SK-N-SH (cell line): ENCODE measurements around the gene RASAL3. TPM values are rescaled to one million over a fixed set of nuclear protein-coding genes. Genes with fewer than 3 reads are reported as not detected.

ENCODE experiments used
- CTCF ChIA-PET: fragments of 300-600, 350-600 bp; formaldehyde crosslinking; extraction: SDS; loops from one replicate; lab custom pipeline; 2021; lab: Yijun Ruan, JAX
- POLR2A ChIA-PET: fragments of 350-600 bp; sonication (Branson Sonifier 250); formaldehyde crosslinking; extraction: SDS; loops from one replicate; lab custom pipeline; 2020; ENCODE audit warnings: antibody characterized with exemption, inconsistent platforms; lab: Yijun Ruan, JAX
- DNase-seq: peaks from one replicate; pipeline ENCODE4 v3.0.0; 2012
- H2AFZ ChIP-seq: fragments of 200-600 bp; sonication (generic); 2 replicates; pipeline ENCODE4 v1.8.1; 2016; ENCODE audit warnings: antibody characterized with exemption, mild to moderate bottlenecking, low read depth
- H3F3A ChIP-seq: fragments of 200-600 bp; sonication (generic); replicated peaks from 2 replicates; pipeline ENCODE3; 2016; ENCODE audit warnings: antibody characterized with exemption, mild to moderate bottlenecking; ENCODE audit not compliant: insufficient read depth
- H3K27ac ChIP-seq, 2 experiments: fragments of 200-500 bp in 1 of 2; fragments of 200-600 bp in 1 of 2; sonication (Bioruptor generic) in 1 of 2; sonication (generic), shearing (Covaris generic) in 1 of 2; 2 replicates each; pipeline versions ENCODE4 v1.5.1 to v1.6.1; 2014 to 2016; ENCODE audit warnings: low read depth in 2 of 2, inconsistent platforms in 1 of 2, low read length in 1 of 2, mild to moderate bottlenecking in 1 of 2, mixed read lengths in 1 of 2
- H3K27me3 ChIP-seq: fragments of 200-600 bp; sonication (generic), shearing (Covaris generic); 2 replicates; pipeline ENCODE4 v1.6.1; 2016; ENCODE audit warnings: mixed run types; ENCODE audit not compliant: insufficient read depth
- H3K36me3 ChIP-seq, 2 experiments: fragments of 200-500 bp in 1 of 2; fragments of 200-600 bp in 1 of 2; sonication (Bioruptor generic) in 1 of 2; sonication (generic) in 1 of 2; replicated peaks in 1 of 2; 2 replicates each; pipeline versions ENCODE3 to v1.5.1; 2014 to 2016; ENCODE audit warnings: low read length in 1 of 2, mild to moderate bottlenecking in 1 of 2; ENCODE audit not compliant: insufficient read depth in 2 of 2, control insufficient read depth in 1 of 2
- H3K4me1 ChIP-seq, 2 experiments: fragments of 200-500 bp in 1 of 2; fragments of 200-600 bp in 1 of 2; sonication (Bioruptor generic) in 1 of 2; sonication (generic), shearing (Covaris generic) in 1 of 2; 2 replicates each; pipeline versions ENCODE4 v1.5.1 to v1.6.1; 2014 to 2016; ENCODE audit warnings: low read depth in 1 of 2, low read length in 1 of 2, mixed run types in 1 of 2; ENCODE audit not compliant: insufficient read depth in 2 of 2, control insufficient read depth in 1 of 2
- H3K4me2 ChIP-seq: fragments of 200-600 bp; sonication (generic), shearing (Covaris generic); 2 replicates; pipeline ENCODE4 v1.6.1; 2017; ENCODE audit warnings: mixed run types
- H3K4me3 ChIP-seq, 2 experiments: fragments of 200-500 bp in 1 of 2; fragments of 200-600 bp in 1 of 2; sonication (Bioruptor generic) in 1 of 2; sonication (generic), shearing (Covaris generic) in 1 of 2; 2 replicates each; pipeline versions ENCODE4 v1.5.1 to v1.8.1; 2014 to 2016; ENCODE audit warnings: low read depth in 2 of 2, inconsistent platforms in 1 of 2, low read length in 1 of 2, mild to moderate bottlenecking in 1 of 2, mixed read lengths in 1 of 2, moderate library complexity in 1 of 2
- H3K79me2 ChIP-seq: fragments of 200-600 bp; sonication (generic); 2 replicates; pipeline ENCODE4 v1.8.1; 2017; ENCODE audit warnings: mild to moderate bottlenecking; ENCODE audit not compliant: insufficient read depth
- H3K9ac ChIP-seq: fragments of 200-600 bp; sonication (generic); 2 replicates; pipeline ENCODE4 v1.6.1; 2017; ENCODE audit warnings: mixed run types
- H3K9me2 ChIP-seq: fragments of 200-600 bp; sonication (generic); 2 replicates; pipeline ENCODE4 v1.6.1; 2017; ENCODE audit warnings: mixed run types
- H3K9me3 ChIP-seq: fragments of 200-600 bp; sonication (generic); 2 replicates; pipeline ENCODE4 v1.6.1; 2017; ENCODE audit warnings: mixed run types, mild to moderate bottlenecking, moderate library complexity
- H4K20me1 ChIP-seq: fragments of 200-600 bp; sonication (generic); 2 replicates; pipeline ENCODE4 v1.6.1; 2017; ENCODE audit warnings: mild to moderate bottlenecking, mixed run types; ENCODE audit not compliant: insufficient read depth
- CHD2 ChIP-seq: fragments of 150-350 bp; IDR thresholded peaks from 2 replicates; pipeline ENCODE4 v1.6.1; 2018; ENCODE audit warnings: low read length; ENCODE audit not compliant: partially characterized antibody
- ELF1 ChIP-seq: IDR thresholded peaks from 2 replicates; pipeline ENCODE4 v1.4.0; 2012
- EZH2phosphoT487 ChIP-seq: fragments of 200-600 bp; sonication (generic); IDR thresholded peaks from 2 replicates; pipeline ENCODE4 v1.6.1; 2017; ENCODE audit warnings: low read depth, mixed run types, mild to moderate bottlenecking, antibody characterized with exemption, moderate library complexity, borderline replicate concordance
- FOSL2 ChIP-seq: IDR thresholded peaks from 2 replicates; pipeline ENCODE4 v1.4.0; 2012; ENCODE audit warnings: low read depth, mild to moderate bottlenecking, moderate library complexity, borderline replicate concordance
- FOXJ3 ChIP-seq: sonication (generic); formaldehyde crosslinking; IDR thresholded peaks from 2 replicates; pipeline ENCODE4 v1.5.1; 2020; ENCODE audit warnings: mild to moderate bottlenecking, missing genetic modification reagents
- GATA2 ChIP-seq: sonication (generic); formaldehyde crosslinking; IDR thresholded peaks from 2 replicates; pipeline ENCODE4 v1.5.0; 2020; ENCODE audit warnings: mild to moderate bottlenecking, missing genetic modification reagents
- IRF3 ChIP-seq: fragments of 150-350 bp; IDR thresholded peaks from 2 replicates; pipeline ENCODE4 v1.6.1; 2016; ENCODE audit warnings: mild to moderate bottlenecking, low read depth, low read length
- MAX ChIP-seq: IDR thresholded peaks from 2 replicates; pipeline ENCODE4 v1.4.0; 2012; ENCODE audit warnings: low read depth
- RAD21 ChIP-seq: IDR thresholded peaks from 2 replicates; pipeline ENCODE4 v1.6.1; 2012; ENCODE audit warnings: mild to moderate bottlenecking, low read length
- RCOR1 ChIP-seq: fragments of 150-350 bp; IDR thresholded peaks from 2 replicates; pipeline ENCODE4 v1.6.1; 2017; ENCODE audit warnings: antibody characterized with exemption, low read length
- RFX5 ChIP-seq: IDR thresholded peaks from 2 replicates; pipeline ENCODE4 v1.6.1; 2012; ENCODE audit warnings: mild to moderate bottlenecking, improper control_type of control experiment, low read length
- RXRA ChIP-seq: IDR thresholded peaks from 2 replicates; pipeline ENCODE4 v1.4.0; 2012; ENCODE audit warnings: low read depth, mild to moderate bottlenecking, borderline replicate concordance
- SIN3A ChIP-seq: IDR thresholded peaks from 2 replicates; pipeline ENCODE4 v1.6.1; 2012; ENCODE audit warnings: low read depth, mild to moderate bottlenecking, low read length, moderate library complexity, borderline replicate concordance
- TAF1 ChIP-seq: IDR thresholded peaks from 2 replicates; pipeline ENCODE4 v1.6.1; 2012; ENCODE audit warnings: low read depth, mild to moderate bottlenecking, low read length, moderate library complexity, borderline replicate concordance
- TCF12 ChIP-seq: IDR thresholded peaks from 2 replicates; pipeline ENCODE4 v1.4.0; 2012
- USF1 ChIP-seq: IDR thresholded peaks from 2 replicates; pipeline ENCODE4 v1.4.0; 2012; ENCODE audit warnings: low read depth, borderline replicate concordance
- YY1 ChIP-seq: IDR thresholded peaks from 2 replicates; pipeline ENCODE4 v1.4.0; 2012; ENCODE audit warnings: low read depth, mild to moderate bottlenecking
- WGBS: methylation state at CpG from one replicate; pipeline ENCODE4 v1.1.6; 2017; ENCODE audit warnings: low lambda C conversion rate; 5-methylcytosine and 5-hydroxymethylcytosine counted together
- polyA plus RNA-seq, 3 experiments: library from polyadenylated mRNA; depleted of rRNA; stranded (reverse); fragments of >200 nt; gene quantifications; 2 replicates each; pipeline ENCODE4 v1.2.3, GENCODE V29; 2012
- TF ChIP-seq, protein P1 (sequence below): IDR thresholded peaks from 2 replicates; pipeline ENCODE4; 2012
- TF ChIP-seq, protein P2 (sequence below): fragments of 150-350 bp; IDR thresholded peaks from 2 replicates; pipeline ENCODE4 v1.6.1; 2017; ENCODE audit warnings: antibody characterized with exemption, low read length, low read depth, borderline replicate concordance

Gene RASAL3
- polyA plus RNA-seq, 1 of the 3 experiments (the other 2 are of a cell fraction), result 0.02 TPM

GRCh38 chr19:15438577-15438976, 25.8 kb downstream of the RASAL3 start:
- Histone ChIP-seq H3K27ac (no peak overlapping the region), H4K20me1 (no peaks in the 10 kb centered on the region), H3K9me2 (no peaks in the 10 kb centered on the region), H3F3A (no peaks in the 10 kb centered on the region), H3K4me3 (no peak overlapping the region), H3K9me3 (no peaks in the 10 kb centered on the region), H2AFZ (no peak overlapping the region), H3K4me2 (no peak overlapping the region), H3K4me1 (peaks cover 0 to 1% of the 10 kb centered on the region in 2 experiments; a peak in 1 of 4 replicates), H3K27me3 (no peaks in the 10 kb centered on the region), H3K36me3 (no peaks in the 10 kb centered on the region), H3K9ac (no peak overlapping the region), H3K79me2 (no peaks in the 10 kb centered on the region)
- ChIA-PET CTCF (interaction anchor here (1.2 kb wide), 2 partner anchors 10 to 347 kb away, joined by 3 to 5 read pairs; no protein-coding TSS in a partner anchor), POLR2A (interaction anchor here (0.6 kb wide), 1 partner anchor 51 kb away, joined by 3 read pairs; no protein-coding TSS in a partner anchor)
- no peak for DNase-seq
- no peak for TF ChIP-seq FOXJ3 (CRISPR knock-in tag)
- TF ChIP-seq YY1, result no peak
- TF ChIP-seq IRF3, result no peak
- TF ChIP-seq CHD2, result no peak
- TF ChIP-seq TAF1, result no peak
- TF ChIP-seq MAX, result no peak
- no peak for TF ChIP-seq RFX5
- TF ChIP-seq EZH2phosphoT487, result no peak
- TF ChIP-seq, protein P1, sequence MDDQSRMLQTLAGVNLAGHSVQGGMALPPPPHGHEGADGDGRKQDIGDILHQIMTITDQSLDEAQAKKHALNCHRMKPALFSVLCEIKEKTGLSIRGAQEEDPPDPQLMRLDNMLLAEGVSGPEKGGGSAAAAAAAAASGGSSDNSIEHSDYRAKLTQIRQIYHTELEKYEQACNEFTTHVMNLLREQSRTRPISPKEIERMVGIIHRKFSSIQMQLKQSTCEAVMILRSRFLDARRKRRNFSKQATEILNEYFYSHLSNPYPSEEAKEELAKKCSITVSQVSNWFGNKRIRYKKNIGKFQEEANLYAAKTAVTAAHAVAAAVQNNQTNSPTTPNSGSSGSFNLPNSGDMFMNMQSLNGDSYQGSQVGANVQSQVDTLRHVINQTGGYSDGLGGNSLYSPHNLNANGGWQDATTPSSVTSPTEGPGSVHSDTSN, result no peak
- no peak for TF ChIP-seq ELF1
- TF ChIP-seq RCOR1, result no peak
- no peak for TF ChIP-seq GATA2 (CRISPR knock-in tag)
- 70% methylated on average over 2 of the region's 27 CpGs for WGBS

GRCh38 chr19:15438124-15438496, 26.2 kb downstream of the RASAL3 start:
- no peak overlapping the region for H2AFZ ChIP-seq
- H3K4me1 ChIP-seq, result peaks cover 0 to 5% of the 10 kb centered on the region in 2 experiments; a peak in 1 of 4 replicates
- no peak overlapping the region for H3K4me3 ChIP-seq
- no peaks in the 10 kb centered on the region for H3K36me3 ChIP-seq
- POLR2A ChIA-PET, result interaction anchor here (0.6 kb wide), 1 partner anchor 51 kb away, joined by 3 read pairs; no protein-coding TSS in a partner anchor
- H3K9me2 ChIP-seq, result no peaks in the 10 kb centered on the region
- CTCF ChIA-PET, result interaction anchor here (1.2 to 1.9 kb wide), 2 partner anchors 19 to 346 kb away, joined by 3 to 4 read pairs; no protein-coding TSS in a partner anchor
- H4K20me1 ChIP-seq, result no peaks in the 10 kb centered on the region
- H3K27me3 ChIP-seq, result no peaks in the 10 kb centered on the region
- WGBS, result 72% methylated on average over 2 of the region's 2 CpGs
- H3K27ac ChIP-seq, result no peak overlapping the region
- no peaks in the 10 kb centered on the region for H3K79me2 ChIP-seq
- H3F3A ChIP-seq, result no peaks in the 10 kb centered on the region
- no peaks in the 10 kb centered on the region for H3K9me3 ChIP-seq
- no peak overlapping the region for H3K9ac ChIP-seq
- DNase-seq, result no peak
- no peak for TF ChIP-seq TAF1
- no peak for TF ChIP-seq YY1
- TF ChIP-seq, protein P2, sequence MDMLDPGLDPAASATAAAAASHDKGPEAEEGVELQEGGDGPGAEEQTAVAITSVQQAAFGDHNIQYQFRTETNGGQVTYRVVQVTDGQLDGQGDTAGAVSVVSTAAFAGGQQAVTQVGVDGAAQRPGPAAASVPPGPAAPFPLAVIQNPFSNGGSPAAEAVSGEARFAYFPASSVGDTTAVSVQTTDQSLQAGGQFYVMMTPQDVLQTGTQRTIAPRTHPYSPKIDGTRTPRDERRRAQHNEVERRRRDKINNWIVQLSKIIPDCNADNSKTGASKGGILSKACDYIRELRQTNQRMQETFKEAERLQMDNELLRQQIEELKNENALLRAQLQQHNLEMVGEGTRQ, result no peak
- no peak for TF ChIP-seq RAD21
- no peak for TF ChIP-seq SIN3A
- TF ChIP-seq FOXJ3 (CRISPR knock-in tag), result no peak
- no peak for TF ChIP-seq USF1
- no peak for TF ChIP-seq FOSL2
- no peak for TF ChIP-seq RXRA
- no peak for TF ChIP-seq TCF12
- no peak for TF ChIP-seq MAX
- no peak overlapping the region for H3K4me2 ChIP-seq
